SH-SY5Y (cell line): ENCODE results near the gene DNAJC8.

ENCODE experiments used
- GATA2 ChIP-seq: IDR thresholded peaks from 2 replicates; pipeline ENCODE4 v1.6.1; 2011; ENCODE audit warnings: mild to moderate bottlenecking, low read depth, low read length
- GATA3 ChIP-seq: IDR thresholded peaks from 2 replicates; pipeline ENCODE4 v1.6.1; 2011; ENCODE audit warnings: low read depth, mild to moderate bottlenecking, low read length, moderate library complexity

Gene DNAJC8

DNA sequence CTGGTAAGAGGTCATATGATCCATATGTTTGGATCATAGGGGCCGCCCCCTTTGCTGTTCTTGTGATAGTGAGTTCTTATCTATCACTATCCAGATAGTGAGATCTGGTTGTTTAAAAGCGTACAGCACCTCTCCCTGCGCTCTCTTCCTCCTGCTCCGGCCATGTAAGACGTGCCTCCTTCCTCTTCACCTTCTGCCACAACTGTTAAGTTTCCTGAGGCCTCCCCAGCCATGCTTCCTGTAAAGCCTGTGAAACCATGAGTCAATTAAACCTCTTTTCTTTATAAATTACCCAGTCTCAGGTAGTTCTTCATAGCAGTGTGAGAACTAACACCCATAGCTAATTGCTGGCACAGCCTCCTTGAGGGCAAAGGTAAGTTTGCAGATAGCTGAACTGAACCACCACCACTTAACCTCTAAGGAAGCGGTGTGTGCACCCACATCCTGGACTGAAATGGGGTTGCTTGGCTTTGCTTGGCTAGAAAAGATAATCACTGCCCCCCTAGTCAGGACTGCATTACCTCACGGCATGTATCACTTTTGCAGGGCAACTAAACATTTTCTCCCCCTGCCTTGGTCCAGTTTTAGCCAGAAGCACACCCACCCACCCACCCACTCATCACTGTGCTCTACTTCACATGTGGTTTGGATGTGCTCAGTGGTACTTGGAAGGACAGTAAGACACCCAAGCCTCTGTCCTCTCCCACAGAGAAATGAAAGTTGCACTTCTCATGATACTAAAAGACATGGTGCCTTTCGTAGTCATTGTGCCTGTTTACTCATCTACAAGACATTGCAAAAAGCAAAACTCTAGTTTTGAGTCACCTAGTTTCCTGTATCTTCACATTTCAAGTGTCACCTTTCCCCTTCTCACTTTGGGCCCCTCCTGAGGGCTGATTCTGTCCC is 33.2 kb downstream of the DNAJC8 start:
- TF ChIP-seq GATA2 (no peak), GATA3 (no peak)

DNA sequence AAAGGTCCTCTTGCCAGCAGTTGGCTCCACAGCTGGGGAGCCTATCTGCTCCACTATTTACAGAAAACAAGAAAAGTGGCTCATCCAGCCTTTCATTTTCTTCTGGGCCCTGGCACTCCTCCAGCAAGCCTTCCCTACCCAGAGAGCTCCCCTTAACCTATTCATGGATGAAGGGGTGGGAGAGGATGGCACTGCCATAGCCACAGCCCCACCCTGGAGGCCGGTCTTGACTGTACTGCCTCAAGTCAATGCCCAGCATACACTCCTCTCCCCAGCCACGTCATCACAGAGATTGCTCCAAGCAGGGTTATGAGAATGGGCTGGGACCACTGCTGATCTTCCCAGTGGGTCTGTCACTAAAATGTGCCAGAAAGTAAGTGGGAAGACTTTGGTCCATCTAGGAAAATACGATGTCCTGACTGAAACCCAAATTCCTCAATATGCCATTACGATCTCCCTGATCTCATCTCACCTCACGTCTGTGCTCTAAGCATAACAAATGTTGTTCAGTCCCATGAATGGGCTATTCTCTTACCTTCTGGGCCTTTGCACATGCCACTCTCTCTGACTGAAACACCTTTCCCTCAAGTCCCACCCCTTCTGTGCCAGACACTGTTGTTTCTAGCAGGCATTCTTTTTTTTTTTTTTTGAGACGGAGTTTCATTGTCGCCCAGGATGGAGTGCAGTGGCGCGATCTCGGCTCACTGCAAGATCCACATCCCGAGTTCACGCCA is 35.0 kb downstream of the DNAJC8 start:
- no peak for TF ChIP-seq GATA3

DNA sequence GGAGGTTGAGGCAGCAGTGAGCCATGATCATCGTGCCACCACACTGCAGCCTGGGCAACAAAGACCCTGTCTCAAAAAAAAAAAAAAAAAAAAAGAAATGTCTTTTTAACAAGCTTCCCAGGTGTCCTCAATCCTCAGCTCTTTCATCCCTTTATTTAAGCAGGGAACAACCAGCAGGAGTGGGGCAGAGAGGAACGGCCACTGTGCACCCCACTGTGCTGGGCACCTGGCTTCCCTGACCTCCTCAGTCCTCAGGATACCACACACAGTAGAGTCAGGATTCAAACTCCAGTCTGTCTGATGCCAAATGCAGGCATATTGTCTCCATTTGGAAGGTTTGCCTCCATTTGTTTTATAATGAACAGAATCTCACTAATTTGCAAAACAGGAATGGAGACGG is 36.5 kb downstream of the DNAJC8 start:
- TF ChIP-seq GATA2 = no peak
- no peak for TF ChIP-seq GATA3

DNA sequence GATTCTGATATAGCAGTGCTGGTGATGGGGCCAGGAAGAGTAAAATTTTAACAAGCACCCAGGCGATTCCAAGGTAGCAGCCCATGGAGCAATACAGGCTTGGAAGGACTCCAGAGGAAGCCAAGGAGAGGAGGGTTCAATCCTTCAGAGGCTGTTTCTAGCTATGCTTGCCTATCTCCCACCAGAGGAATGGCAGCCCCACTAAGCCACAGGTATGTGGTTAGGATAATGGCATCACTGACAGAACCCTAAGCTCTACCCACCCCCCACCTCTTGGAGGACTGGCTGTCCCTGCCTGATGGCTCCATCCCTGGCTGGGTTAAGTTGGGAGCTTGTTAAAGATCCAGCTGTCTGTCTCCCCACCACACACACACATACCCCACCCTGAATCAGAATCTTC is 37.0 kb downstream of the DNAJC8 start:
- no peak for TF ChIP-seq GATA3
- no peak for TF ChIP-seq GATA2

DNA sequence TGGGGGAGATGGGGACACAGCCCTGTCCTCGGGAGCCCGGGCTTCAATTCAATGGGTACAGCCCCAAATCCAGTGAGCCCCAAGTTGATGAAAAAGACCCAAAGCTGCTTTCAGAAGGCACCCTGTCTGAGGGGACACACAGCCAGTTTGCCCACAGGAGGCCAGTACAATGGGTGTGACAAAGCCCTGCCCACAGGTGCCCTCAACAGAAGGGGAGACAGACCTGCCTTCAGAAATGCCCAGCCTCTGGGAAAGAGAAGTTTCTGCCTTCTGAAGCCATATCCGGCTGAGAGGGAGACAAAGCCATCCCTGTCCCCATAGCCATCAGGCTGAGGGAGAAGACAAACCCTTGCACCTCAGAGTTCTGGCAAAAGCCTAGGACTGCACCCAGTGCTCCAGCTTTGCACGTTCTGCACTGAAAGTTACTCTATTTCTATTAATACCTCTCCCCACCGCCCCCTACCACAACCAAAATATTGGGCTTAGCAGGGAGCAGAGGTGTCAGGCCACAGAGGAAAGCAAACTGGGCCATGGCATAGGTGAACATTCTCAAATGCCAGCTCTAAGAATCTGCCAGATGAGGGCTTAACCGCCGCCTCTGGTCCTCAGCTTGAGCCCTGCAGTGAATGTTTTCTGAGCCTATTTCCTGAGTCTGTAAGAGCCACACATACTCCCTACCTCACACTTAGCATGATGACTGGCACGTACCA is 38.3 kb downstream of the DNAJC8 start:
- no peak for TF ChIP-seq GATA2
- no peak for TF ChIP-seq GATA3

DNA sequence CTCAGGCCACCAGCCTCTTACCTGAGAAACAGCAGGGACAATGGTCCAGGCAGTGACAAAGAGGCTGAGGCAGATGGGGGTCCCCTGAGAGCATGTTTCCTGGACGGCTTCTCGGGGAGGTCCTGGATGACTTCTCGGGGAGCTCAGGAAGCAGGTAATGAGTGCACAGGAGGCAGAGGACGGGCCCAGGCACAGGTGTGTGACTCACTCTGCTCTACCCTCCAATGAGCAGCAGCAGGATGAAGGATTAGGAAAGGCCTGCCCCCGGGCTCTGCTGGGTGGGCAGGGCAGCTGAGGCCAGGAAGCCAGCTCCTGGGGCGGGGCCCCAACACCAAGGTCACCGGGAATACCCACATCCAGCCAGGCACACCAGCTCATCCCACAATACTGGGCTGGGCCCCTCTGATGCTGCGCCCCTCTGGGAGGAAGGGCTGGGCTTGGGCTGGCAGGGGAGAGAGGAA is 39.1 kb downstream of the DNAJC8 start:
- TF ChIP-seq GATA3 = no peak
- TF ChIP-seq GATA2 = no peak

DNA sequence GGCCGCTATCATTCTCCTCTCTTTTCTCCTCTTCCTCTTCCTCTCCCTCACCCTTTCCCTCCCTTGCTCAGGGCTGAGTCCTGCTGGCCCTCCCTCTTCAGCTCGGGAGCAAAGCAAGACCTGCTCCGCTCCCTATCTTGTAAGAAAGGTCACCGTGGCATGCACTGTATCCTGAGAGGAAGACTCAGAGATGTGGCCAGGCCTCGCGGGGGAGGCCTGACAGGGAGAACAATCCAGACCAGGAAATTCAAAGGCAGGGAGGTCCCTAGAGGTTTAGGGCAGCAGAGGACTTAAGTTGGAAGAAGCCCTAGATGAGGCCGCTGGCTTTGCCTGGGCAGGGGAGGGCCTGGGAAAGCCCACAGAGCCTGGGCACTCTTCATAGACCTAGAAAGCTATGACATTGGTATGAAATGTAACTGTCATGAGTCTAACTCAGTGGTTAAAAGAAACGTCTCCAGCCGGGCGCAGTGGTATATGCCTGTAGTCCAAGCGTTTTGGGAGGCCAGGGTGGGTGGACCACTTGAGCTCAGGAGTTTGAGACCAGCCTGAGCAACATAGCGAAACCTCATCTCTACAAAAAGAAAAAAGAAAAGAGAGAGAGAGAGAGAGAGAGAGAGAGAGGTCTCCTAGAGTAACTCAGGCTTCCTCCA is 41.7 kb downstream of the DNAJC8 start:
- TF ChIP-seq GATA3 (no peak), GATA2 (no peak)

DNA sequence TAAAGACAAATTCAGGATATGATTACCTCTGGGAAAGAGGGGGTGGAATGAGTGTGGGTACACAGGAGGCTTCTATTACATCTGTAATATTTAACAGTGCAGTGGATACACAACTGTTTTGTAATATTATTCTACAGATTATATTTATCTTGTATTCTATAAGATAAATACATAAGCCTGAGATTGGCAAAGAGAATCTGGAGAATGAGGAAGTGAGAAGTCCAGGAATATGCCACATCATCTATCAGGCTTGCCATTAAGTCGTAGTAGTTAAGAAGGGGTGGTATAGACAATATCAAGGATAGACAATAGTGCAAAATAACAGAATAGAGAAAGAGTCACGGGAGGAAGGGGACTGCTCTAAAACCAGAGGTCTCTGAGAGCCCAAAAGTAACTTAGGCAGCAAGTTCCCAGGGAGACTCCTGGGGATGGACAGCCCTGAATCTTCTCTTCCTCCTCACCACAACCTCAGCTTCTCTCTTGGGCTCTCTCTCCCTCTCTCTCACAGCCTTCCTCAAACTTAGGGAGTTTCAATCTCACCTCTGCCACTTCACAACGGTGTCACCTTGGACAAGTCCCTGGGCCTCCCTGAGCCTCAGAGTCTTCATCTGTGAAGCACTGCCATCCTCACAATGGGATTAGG is 42.4 kb downstream of the DNAJC8 start:
- no peak for TF ChIP-seq GATA2
- TF ChIP-seq GATA3 = no peak

DNA sequence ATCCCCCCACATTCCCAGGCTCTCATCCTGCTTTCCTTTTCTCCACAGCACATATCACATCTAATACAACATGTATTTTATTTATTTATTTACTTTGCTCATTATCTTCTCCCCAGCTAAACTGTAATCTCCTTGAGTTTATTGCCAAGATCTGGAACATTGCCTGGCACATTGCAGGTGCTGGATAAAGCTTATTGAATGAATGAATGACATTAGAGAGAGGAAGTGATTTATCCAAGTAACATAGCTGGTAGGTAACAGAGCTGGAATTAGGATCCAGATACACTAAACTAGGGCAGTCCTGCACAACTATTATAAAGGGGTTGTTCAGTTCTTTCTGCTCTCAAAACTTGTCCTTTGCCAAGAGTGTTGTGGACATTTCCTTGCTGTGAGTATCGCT is 47.8 kb downstream of the DNAJC8 start:
- TF ChIP-seq GATA3 = no peak
- TF ChIP-seq GATA2 = no peak

DNA sequence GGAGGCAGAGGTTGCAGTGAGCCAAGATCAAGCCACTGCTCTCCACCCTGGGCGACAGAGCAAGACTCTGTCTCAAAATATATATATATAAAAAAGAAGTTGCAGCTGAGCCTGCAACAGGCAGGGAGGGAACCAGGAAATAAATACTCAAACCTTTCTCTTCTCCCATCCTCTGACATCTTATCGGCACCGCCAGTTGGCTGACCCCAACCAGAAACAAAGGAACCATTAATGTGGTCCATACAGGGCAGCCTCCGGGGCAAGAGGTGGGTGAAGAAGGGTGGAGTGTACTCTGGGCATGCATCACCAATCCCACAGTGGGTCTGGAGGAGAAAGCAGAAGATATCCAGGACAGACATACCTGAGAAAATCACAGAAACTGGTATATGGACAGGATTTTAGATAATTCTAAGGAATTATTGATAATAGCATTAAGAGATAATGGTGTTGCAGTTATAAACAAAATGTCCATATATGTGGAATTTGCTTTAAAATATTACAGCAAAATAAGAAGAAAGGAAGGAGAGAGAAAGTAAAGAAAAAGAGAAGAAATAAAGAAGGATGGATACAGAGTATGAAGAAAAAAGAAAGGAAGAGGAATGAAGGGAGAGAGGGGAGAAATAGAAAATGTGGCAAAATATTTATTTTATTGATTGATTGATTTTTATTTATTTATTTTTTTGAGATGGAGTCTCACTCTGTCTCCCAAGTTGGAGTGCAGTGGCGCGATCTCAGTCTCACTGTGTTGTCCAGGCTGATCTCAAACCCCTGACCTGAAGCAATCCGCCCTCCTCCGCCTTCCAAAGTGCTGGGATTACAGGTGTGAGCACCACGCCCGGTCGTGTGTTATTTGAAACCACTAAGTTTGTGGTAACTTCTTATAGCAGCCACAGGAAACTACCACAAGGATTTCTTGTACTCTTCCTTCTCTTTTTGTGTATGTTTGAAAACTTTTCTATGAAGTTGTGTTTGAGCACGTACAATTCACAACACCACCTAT is 52.2 kb downstream of the DNAJC8 start:
- TF ChIP-seq GATA3 (no peak), GATA2 (no peak)

DNA sequence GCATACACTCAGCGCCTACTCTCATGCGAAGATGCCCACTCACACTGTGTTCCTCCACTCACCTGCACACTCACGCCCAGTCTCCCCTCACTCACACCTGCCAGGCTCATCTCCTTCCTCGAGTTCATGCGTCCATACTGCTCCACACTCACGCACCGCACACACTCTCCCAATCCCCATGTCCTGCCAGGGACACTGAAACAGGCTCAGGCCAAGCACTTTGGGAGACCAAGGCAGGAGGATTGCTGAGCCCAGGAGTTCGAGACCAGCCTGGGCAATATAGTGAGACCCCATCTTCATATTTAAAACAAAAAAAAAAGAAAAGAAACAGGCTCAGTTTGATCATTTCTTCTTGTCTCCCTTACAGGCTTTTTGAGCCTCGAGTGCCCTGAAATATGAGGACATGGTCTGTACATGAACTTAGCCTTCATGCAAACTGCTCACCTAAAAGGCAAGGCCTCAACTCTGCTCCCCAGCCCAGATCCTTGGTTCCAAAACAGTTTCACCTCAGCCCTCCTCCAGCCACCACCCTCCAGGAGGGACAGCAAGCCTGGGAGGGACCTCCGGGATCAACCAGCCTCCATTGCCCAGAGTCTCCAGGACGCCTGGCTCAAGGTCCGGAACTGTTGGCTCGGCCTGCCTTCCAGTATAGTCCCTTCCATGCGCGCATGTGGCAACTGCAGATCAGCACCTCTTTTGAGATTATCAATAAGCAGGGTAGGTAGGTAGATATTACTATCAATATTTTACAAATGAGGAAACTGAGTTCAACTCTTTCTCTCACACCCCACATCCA is 53.9 kb downstream of the DNAJC8 start:
- no peak for TF ChIP-seq GATA2
- TF ChIP-seq GATA3 = no peak
